ENCODE measurements around the gene CANT1.

GRCh38 chr17:78977681-78977943 lies 32.0 kb downstream of the CANT1 start:
- no peak for TF ChIP-seq ZNF780A (CRISPR knock-in tag; IDR thresholded peaks at IDR 0.05)
- TF ChIP-seq ELF4 (CRISPR knock-in tag; IDR thresholded peaks at IDR 0.05): no peak
- TF ChIP-seq TAF1 (IDR thresholded peaks at IDR 0.05; ENCODE audit: control insufficient read depth, extremely low read depth, insufficient read depth, low read length, severe bottlenecking): no peak
- no peak for TF ChIP-seq REST (IDR thresholded peaks at IDR 0.05; ENCODE audit: borderline replicate concordance)
- no peak for TF ChIP-seq REST (CRISPR knock-in tag; IDR thresholded peaks at IDR 0.05; ENCODE audit: low read depth)
- TF ChIP-seq EP300 (IDR thresholded peaks at IDR 0.05; ENCODE audit: low read length): no peak
- no peak for TF ChIP-seq KDM5B (IDR thresholded peaks at IDR 0.05; ENCODE audit: insufficient replicate concordance, low read depth, low read length)
- TF ChIP-seq TCF15 (CRISPR knock-in tag; IDR thresholded peaks at IDR 0.05): no peak
- no peak for TF ChIP-seq RCOR1 (IDR thresholded peaks at IDR 0.05; ENCODE audit: borderline replicate concordance in 1 of 2, low read depth in 2 of 2, low read length in 2 of 2)
- no peak for TF ChIP-seq TCF7 (IDR thresholded peaks at IDR 0.05; ENCODE audit: borderline replicate concordance)
- no peak for TF ChIP-seq SPI1 (IDR thresholded peaks at IDR 0.05; ENCODE audit: borderline replicate concordance, low read depth, low read length)
